PFSK-1 (cell line): Measurements from ENCODE around the gene SUCLG2.

Source experiments
- FOXP2 ChIP-seq: optimal IDR thresholded peaks from 2 replicates; pipeline ENCODE3; 2011; ENCODE audit warnings: borderline replicate concordance, control low read depth, inconsistent platforms; ENCODE audit not compliant: insufficient read depth; ENCODE audit errors: extremely low read length, extremely low read depth
- POLR2AphosphoS5 ChIP-seq: IDR thresholded peaks from 2 replicates; pipeline ENCODE4 v1.6.1; 2012; ENCODE audit warnings: low read depth, mild to moderate bottlenecking, control low read depth, low read length, moderate library complexity
- SIN3A ChIP-seq: IDR thresholded peaks from 2 replicates; pipeline ENCODE4 v1.6.1; 2012; ENCODE audit warnings: mild to moderate bottlenecking, low read length, moderate library complexity, borderline replicate concordance; ENCODE audit not compliant: insufficient read depth
- TAF1 ChIP-seq: IDR thresholded peaks from 2 replicates; pipeline ENCODE4 v1.6.1; 2012; ENCODE audit warnings: low read length, control low read depth, borderline replicate concordance; ENCODE audit not compliant: insufficient read depth
- TF ChIP-seq, protein P1 (sequence below), 2 experiments: IDR thresholded peaks; 2 replicates each; pipeline versions ENCODE4 v1.6.1 to v1.8.0; 2011 to 2012; ENCODE audit warnings: low read depth in 2 of 2, low read length in 2 of 2, control low read depth in 1 of 2, inconsistent platforms in 1 of 2, mild to moderate bottlenecking in 1 of 2, moderate library complexity in 1 of 2; ENCODE audit not compliant: insufficient read depth in 1 of 2

The SUCLG2 gene

DNA sequence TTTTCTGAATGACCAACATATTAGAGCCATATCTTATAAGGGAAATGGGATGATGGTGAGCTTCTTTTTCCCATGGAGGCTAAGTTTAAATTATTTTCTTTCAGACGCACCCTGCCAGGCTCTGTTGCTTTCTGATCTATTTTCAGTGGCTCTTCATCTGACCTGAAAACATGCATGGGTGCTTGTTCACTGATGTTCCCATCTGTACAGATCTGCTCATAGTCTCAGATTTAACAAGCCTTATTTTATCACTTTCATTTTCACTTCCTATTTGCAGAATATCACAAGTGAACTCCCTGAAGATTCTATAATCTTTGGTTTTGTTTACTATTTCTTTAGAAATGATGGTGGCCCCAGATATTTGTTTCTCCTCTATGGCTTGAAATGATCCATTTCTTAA lies 31.1 kb upstream of the SUCLG2 start:
- TF ChIP-seq TAF1 (no peak), SIN3A (no peak), POLR2AphosphoS5 (no peak)
- TF ChIP-seq, protein P1, sequence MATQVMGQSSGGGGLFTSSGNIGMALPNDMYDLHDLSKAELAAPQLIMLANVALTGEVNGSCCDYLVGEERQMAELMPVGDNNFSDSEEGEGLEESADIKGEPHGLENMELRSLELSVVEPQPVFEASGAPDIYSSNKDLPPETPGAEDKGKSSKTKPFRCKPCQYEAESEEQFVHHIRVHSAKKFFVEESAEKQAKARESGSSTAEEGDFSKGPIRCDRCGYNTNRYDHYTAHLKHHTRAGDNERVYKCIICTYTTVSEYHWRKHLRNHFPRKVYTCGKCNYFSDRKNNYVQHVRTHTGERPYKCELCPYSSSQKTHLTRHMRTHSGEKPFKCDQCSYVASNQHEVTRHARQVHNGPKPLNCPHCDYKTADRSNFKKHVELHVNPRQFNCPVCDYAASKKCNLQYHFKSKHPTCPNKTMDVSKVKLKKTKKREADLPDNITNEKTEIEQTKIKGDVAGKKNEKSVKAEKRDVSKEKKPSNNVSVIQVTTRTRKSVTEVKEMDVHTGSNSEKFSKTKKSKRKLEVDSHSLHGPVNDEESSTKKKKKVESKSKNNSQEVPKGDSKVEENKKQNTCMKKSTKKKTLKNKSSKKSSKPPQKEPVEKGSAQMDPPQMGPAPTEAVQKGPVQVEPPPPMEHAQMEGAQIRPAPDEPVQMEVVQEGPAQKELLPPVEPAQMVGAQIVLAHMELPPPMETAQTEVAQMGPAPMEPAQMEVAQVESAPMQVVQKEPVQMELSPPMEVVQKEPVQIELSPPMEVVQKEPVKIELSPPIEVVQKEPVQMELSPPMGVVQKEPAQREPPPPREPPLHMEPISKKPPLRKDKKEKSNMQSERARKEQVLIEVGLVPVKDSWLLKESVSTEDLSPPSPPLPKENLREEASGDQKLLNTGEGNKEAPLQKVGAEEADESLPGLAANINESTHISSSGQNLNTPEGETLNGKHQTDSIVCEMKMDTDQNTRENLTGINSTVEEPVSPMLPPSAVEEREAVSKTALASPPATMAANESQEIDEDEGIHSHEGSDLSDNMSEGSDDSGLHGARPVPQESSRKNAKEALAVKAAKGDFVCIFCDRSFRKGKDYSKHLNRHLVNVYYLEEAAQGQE (IDR thresholded peaks at IDR 0.05; ENCODE audit: insufficient read depth in 1 of 2, low read depth in 2 of 2, low read length in 2 of 2) = no peak

DNA sequence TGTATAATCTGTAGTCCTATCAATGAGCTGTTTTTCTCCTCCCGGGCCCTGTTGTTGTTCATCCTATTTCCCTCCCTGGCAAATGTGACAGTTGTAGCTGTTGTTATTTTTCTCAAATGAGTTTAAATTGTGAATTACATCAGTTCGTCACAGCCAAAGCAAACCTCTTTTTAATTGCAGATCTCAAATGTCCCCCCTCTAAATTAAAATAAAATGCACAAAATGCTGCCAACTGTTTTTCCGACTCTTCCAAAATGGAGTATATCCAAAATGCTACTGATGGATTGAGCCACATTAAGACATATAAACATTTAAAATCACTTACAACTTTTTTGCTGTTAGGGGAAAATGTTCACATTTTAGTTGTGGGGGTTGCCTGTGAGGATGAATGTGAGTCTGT lies 29.8 kb upstream of the SUCLG2 start:
- no peak for TF ChIP-seq TAF1
- no peak for TF ChIP-seq SIN3A
- TF ChIP-seq POLR2AphosphoS5 = no peak
- TF ChIP-seq, protein P1 (IDR thresholded peaks at IDR 0.05; ENCODE audit: insufficient read depth in 1 of 2, low read depth in 2 of 2, low read length in 2 of 2) = no peak
- TF ChIP-seq FOXP2 = no peak

DNA sequence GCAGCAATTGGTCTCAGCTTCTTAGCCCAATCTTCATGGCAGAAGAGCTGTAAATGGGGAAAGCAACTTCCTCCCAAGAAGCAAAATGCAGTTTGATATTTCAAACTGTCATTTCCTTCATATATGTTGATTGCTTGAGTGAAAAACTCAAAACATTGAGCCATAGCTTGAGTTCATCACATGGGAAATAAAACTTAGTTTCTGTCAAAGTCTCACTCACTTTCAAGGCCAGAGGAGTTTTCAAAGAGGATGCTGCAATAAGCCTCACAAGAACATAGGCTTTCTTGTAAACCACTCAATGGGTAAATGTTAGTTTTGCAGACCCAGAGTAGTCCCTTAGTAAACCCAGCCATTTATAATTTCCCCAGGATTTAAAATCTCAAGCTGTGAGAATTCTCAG lies 29.1 kb upstream of the SUCLG2 start:
- TF ChIP-seq TAF1 (no peak), POLR2AphosphoS5 (no peak), SIN3A (no peak), FOXP2 (no peak)
- TF ChIP-seq, protein P1 (IDR thresholded peaks at IDR 0.05; ENCODE audit: insufficient read depth in 1 of 2, low read depth in 2 of 2, low read length in 2 of 2) = no peak

DNA sequence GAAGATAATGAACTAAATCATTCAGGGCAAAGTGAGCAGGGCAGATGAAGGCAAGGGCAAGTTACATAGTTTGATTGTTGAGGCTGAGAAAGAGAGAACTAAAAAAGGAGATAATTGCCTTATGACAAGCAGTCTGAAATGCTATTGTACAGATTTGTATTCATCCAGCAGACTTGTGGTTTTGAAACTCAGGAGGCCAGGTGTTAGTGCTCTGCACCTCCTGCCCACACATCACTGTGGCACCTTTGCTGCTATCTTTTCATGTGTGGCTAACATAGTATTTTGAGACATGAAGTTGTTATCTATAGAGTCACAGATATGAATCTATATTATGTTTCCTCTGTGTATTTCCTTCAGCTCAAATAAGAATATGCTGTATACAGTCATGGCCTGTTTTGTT lies 24.3 kb upstream of the SUCLG2 start:
- TF ChIP-seq SIN3A = no peak
- TF ChIP-seq POLR2AphosphoS5 = no peak
- TF ChIP-seq, protein P1 (IDR thresholded peaks at IDR 0.05; ENCODE audit: insufficient read depth in 1 of 2, low read depth in 2 of 2, low read length in 2 of 2) = no peak
- TF ChIP-seq FOXP2 = no peak
- no peak for TF ChIP-seq TAF1

DNA sequence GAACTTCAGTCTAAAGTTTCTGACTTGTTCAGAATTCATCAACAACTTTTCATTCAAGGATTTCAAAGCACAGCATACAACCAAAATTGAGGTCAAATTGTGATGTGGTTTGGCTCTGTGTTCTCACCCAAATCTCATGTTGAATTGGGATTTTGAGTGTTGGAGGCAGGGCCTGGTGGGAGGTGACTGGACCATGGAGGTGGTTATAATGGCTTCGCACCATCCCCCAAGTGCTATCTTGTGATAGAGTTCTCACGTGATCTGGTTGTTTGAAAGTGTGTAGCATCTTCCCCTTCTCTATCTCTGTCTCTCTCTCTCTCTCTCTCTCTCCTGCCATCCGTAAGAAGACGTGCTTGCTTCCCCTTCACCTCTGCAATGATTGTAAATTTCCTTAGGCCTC lies 19.6 kb upstream of the SUCLG2 start:
- TF ChIP-seq, protein P1 (IDR thresholded peaks at IDR 0.05; ENCODE audit: insufficient read depth in 1 of 2, low read depth in 2 of 2, low read length in 2 of 2) = no peak
- TF ChIP-seq POLR2AphosphoS5 = no peak
- no peak for TF ChIP-seq FOXP2
- no peak for TF ChIP-seq TAF1
- no peak for TF ChIP-seq SIN3A
